ENCODE results near the gene SDHB.

DNA sequence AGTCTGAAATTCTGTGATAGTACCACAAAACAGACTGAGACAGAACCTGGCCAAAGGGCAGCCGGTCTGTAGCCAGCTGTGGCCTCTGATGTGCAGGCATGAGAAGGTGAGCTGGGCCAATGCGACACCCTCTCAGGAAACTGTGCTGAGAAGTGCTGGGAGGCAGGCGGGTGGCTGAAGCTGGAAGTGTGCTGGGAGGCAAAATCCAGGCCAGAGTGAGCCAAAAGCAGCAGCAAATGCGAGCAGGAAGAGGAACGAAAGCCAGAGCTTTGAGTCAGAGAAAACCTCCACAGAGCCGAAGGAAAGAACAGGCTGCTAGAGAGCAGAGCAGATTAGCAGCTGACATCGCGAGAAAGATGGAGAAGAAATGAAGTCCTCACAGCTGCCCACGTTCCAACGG is 31.9 kb downstream of the SDHB start:
- no peak for TF ChIP-seq CTCF (IDR thresholded peaks at IDR 0.05)
- no peak for TF ChIP-seq POLR2A (IDR thresholded peaks at IDR 0.05)
- TF ChIP-seq POLR2AphosphoS5 (IDR thresholded peaks at IDR 0.05) = no peak

Measured in prostate gland (tissue), 2 donors.